ENCODE results near the gene EVA1B.
A peak's percentile ranks its signal among the peaks of the same experiment; 100 is the strongest.

EVA1B gene, protein sequence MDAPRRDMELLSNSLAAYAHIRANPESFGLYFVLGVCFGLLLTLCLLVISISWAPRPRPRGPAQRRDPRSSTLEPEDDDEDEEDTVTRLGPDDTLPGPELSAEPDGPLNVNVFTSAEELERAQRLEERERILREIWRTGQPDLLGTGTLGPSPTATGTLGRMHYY

DNA sequence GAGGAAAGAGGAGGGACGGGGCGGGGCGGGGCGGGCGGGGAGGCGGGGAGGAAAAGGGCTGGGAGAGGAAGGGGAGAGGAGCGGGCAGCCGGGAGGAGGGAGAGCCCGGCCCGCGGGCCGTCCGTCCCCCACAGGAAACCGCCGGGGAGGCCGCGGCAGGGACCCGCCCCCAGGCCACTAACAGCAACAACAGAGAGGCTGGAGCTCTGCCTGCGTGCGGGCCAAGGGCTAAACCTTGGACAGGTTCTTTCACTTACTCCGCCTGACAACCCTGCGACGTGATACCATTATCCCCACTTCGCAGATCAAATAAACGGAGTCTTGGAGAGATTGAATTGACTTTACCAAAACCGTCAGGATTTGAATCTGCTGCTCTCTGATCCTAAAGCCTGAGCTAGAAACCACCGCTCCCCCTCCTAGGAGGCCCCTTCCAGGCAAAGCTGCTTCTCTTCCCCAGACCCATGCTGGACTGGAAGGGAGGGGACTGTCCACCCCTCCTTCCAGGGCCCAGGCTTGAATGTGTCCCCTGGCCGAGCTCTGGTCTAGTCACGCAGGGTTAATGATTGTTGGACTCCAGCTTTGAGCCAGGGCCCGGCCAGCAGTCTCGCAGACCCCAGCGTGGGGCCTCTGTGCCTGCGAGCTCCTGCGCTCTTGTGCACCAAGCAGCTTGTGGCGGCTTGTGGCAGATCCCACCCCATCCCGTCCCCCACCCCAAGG, at the start of gene EVA1B:
EVA1B (minus strand) TSS at position 10 of the 717 bp plus-strand sequence. CDS start 608 bp downstream, outside the sequence.
- DNase-seq, result peak; percentile 64

DNA sequence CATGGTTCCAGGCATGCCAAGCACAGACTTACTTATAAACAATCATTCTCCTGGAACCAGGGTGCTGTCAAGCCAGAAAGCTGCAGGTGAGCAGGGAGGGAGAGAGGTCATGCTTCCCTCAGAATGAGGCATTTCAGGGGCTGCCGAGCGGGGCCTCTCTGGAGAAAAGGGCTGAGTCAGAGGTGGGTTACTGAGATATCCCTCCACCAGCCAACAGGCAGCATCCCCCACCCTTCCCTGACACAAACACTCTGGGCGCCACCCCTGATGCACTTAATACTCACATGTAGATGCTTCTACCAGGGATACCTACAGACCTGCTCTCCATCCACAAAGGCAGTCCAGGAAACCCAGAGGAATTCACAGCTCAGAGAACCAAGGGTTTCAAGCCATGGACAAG, 49.2 kb upstream of the EVA1B start:
- no peak for DNase-seq

DNA sequence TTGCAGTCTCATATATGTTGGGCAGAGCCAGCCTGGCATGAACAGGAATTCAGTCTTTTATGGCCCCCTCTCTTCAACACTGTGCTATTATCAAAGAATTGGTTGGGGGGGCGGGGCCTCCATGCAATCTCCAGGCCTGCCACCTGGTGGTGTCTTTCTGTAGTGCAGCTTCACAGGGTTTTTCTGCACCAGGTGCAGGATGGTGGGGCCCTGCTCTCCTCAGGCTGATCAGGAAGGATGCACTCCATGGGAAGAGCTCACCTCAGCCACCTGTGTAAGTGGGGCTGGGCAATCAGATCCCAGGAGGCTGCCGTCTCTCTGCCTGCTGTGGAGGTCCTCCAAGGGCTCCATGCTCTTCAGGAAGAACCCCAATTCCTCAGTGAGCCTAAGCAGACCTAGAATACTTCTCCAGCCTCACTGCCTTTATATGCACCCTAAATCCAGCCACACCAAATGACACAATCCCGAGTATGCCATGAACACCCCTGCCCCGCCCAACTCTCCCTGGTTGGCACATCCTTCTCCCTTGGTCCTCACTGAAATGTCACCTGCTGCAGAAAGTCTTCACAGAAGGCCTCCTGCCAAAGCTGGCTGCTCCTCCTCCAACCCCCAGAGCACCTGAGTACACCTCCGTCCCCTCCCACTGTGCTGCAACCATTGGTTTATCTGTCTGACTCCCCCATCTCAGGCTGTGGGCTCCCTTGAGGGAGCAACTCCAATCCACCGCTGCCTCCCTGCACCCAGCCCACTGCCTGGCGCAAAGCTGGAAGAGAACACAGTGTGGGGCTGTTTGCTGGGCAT, 45.8 kb upstream of the EVA1B start:
- peak; percentile 68 for DNase-seq

DNA sequence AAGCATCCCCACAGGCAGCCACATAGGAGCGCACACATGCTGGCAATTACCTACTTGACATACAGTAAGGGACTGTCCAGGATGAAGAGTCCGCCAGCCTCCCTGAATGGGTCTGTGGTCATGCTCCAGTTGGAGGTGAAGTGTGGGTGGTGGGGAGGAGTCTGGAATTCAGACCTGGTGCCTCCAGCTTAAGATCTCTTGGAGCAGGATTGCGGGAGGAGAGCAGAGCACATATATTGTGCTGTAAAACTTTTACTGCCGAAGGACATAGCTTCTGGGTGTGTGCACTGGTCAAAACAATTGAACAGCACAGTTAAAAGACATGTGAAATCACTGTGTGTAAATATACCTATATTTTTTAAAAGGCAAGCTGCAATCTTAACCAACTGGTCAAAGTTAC, 44.4 kb upstream of the EVA1B start:
- no peak for DNase-seq

DNA sequence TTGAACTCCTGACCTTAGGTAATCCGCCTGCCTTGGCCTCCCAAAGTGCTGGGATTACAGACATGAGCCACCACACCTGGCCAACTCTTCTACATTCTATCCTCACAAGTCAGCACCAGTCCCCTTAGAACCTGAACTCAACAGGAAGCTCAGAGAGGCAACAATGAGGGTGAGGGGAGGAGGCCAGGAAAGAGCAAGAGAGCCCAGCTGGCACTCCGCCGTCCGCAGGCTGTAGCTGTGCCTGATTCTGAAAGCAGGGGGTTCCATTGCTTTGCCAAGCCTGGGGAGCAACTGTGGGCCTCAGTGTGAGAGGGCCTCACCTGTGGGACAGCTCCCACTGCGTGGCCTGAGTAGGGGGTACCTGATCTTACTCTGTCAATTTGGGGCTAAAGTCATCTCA, 43.6 kb upstream of the EVA1B start:
- no peak for DNase-seq

DNA sequence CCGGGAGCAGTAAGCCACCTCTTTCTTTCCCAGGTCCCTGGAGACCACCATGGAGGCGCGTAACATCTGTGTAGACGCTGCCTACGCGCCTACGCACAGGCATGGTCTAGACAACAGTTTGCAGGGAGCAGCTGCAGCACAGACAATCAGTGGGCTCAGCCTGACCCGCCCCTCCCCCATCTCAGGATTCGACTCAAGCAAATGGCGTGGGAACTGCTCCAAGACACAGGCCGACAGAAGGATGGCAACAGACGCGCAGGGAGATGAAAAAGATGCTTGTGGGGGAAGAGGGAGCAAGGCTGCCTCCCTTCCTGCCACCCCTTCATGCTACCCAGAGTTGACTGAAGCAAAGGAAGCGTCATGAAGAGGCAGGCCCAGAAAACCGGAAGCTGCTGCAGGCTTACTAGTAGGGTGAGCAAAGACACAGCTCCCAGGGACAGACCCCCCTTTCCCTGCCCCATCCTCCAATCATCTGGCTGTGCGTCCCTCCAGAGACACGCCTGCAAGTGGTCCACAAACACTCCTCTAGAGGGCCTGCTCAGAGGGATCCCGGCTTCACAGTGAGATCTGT, 42.7 kb upstream of the EVA1B start:
- DNase-seq, result peak; percentile 56

DNA sequence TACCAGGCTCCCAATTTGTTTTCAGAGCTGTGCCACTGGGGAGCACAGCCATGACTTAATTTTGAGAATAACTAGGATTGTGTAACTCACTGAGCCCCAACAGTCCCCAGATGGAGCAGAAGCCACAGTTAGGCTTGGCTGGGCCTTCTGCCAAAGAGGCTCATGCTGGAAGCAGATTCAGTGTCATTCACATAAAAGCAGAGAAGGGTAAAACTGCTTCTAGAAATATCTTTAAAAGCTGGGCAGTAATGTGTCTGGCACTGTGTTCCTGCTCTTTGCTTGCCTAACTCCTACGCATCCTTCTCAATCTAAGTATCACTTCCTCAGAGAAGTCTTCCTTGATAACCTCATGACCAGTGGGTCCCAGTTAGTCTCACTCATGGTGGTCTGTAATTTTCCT, 41.9 kb upstream of the EVA1B start:
- DNase-seq, result no peak

DNA sequence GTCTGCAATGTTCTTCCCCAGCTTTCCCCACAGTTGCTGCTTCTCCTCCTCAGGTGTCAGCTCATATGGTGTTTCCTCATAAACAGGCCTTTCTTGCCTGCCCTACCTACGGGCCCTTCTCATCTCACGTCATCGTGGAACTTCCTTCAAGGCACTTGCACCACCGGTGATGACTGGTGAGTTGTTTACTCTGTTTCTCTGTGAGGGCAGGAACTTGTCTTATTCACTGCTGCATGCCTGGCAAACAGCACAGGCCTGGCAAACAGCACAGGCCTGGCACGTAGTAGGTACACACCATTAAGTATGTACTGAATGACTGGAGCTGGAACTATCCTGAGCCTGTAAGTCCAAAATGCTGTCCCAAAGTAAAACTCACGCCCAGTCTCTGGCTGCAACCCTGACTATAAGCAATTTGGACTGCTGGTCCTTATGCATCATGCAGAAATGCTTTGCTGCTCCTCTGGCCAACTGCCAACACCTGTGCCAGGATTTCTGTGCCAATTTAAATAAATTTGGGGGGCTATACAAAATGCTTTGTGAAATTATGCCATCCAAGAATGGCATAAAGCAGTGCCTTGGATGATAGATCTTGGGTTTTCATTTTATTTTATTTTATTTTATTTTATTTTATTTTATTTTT, 36.6 kb upstream of the EVA1B start:
- DNase-seq, result no peak

DNA sequence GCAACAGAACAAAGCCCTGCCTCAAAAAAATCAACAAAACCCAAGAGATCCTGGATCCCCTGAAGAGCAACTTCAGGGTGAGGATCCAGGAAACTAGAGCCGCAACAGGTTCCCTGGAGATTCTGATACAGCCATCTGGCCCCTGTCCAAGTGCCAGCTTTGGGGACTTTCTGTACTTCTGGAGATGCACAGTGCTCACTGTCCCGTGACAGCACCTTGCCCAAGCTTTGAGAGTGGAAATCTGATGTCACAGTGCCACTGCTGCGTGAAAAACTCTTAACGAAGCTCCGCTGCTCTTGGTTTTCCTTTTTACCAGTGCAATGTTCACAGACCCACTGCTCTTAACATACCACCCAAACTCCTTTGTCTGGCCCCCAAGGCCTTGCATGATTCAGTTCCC, 35.9 kb upstream of the EVA1B start:
- DNase-seq, result no peak

DNA sequence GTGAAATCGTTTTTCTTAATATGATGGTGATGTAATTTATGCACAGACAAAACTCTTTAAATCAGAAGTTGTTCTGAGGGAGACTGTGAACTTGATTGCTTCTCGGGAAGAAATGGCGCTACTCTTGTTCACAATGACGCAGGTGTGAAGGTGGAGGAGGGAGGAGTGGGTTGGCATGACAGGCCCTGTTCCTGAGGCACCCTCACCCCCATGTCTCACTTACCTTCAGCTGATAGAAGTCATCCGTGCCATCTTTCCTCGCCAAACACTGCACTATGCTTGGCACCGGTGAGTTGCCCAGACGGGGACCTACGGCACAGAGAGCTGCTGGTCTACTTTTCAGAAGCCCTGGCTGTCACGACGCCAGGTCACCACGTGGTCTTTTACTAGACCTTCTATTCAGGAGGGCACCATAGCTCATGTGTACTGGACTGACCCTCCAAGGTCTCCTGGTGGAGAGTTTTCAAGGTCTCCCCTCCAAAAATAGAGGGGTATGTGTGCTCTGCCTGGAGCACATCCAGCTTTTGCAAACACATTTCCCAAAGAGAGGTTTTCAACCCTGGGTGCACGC, 35.2 kb upstream of the EVA1B start:
- no peak for DNase-seq

DNA sequence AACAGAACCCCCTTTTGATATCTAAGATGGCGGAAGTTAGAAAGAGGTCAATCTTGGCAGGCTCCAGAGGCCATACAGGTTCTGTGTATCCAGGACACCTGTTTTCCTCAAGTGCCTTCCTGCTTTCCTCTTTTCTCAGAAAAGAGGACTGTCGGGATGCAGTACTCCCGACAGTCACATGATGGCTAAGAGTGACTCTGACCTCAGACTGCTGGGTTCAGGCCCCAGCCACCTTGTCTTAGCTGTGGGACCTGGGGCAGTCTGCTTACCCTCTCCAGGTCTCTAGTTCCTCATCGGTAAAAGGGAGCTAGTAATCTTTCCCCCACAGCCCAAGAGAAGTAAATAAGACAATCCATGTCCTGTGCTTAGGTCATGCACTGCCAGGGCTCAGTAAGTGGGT, 32.4 kb upstream of the EVA1B start:
- no peak for DNase-seq

DNA sequence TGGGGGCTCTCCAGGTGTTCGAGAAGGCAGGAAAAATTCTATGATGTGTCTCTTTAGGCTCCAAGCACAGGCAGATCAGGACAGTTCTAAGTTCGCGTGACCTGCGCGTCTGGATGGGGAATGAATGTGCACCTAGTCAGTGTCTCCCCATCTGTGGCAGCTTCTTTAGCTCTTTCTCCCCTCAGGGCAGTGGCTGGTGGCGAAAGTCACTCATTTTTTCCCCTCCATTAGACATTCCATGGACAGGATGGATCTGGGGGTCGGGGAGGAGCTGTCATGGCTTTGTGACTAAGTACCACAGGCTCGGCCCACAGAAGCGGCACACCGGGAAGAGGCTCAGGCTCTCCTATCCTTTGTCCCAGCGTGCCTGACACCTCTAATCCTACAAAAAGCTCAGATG, 31.0 kb upstream of the EVA1B start:
- DNase-seq, result no peak

DNA sequence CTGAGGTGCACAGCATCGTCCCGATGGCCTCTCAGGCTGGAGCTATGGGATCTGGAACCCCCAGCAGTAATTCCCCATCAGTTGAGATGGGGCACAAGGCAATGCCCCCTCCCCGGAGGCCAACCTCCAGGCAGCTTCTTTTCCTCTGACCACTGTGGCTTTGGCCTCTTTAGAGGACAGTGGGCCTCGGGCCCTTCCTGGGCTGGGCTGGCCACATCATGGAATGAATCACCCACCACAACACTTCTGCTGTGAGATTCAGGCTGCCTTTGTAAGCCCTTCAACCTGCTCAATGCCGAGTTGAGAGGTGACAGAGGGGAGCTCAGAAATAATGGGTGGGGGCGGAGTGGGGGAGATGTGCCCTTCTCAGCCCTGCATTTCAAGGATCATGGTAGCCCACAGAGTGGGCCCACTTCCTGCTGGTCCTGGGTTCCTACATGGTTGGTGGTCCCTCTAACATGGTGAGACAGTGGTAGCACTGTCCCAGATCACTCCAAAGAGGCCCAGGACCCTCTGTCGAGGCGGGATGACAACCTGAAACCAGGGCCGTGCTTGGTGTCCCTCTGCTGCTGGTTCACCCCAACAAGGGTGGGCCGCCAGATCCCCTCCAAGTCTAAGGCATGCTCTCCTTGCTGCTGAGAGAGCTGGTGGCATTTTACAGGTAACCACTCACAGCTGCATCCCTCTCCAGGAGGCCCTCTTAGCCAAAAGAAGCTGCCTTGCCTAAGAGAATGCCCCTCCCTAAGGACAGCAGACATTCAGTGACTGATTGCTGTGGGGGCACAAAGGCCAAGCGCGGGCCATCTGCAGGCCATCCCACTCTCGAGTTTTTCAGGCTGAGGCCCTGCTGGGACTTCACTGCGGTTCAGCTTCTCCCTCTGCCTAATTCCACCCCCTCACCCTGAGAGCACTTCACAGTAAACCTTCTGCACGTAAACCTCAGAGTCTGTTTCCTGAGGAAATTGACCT, 29.7 kb upstream of the EVA1B start:
- no peak for DNase-seq

DNA sequence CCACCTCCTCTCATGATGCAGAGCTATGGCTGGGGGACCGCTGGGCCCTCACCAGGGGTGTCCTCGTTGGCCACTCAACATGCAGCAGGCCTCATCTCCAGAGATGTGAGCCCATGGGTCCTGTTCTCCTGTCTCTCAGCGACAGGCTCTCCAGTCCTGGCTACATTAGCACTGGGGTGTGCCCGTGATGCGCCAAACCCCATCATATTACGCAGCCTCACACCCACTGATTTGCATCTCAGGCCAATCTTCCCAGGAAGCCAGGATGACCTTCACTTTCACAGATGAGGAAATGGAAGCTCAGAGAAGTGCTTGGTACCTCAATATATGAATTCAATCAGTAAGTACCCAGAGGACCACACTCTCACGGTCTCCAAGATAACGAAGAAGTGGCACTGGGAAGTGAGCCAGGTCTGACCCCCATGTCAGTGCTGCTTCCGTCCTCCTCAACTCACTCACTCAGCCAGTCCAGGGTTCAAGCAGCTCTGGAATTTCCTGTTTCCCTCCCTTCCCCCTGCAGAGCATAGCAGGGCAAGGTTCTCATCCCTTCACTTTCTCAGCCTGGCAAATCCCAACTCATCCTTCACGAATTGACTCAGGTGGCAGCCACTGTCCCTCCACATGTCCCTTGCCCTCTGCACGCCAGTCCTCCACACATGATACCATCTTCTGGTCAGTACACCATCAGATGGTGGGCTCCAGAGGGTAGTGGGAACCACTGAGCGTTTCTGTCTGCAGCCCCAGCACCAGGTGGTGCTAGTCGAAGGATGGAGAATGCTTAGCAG, 28.9 kb upstream of the EVA1B start:
- no peak for DNase-seq

DNA sequence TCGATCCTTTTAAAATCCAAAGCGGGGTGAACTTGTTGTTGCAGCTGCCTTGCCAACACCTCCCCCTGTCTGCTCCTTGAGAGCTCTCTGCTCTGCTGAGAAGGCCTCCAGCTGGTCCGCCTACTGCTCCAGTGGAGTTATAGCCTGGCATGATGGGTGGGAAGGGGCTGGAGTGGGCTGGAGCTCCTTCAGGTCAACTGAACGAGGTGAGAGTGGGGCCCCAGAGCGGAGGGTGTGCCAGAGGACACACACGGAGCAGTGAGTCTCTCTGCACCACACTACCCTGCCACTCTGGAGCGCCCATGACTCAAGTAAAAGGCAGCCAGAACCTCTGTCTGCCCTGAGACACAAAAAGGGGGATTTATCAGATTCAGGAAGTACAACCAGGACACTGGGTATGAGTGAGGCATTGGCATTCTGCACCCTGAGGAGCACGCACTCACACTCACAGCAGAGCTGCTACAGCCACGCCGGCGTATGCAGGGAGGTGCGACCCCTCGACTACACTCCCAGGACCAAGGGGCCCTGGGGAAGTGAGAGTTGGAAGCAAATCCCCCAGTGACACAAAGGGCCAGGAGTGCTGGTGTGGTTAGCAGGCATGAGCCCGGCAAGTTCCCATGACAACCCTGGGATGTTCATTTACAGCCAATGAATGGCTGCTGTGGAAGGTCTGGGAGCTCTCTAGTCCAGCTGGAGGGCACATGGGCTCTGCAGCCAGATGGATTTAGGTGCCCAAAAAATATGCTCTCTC, 28.0 kb upstream of the EVA1B start:
- no peak for DNase-seq

DNA sequence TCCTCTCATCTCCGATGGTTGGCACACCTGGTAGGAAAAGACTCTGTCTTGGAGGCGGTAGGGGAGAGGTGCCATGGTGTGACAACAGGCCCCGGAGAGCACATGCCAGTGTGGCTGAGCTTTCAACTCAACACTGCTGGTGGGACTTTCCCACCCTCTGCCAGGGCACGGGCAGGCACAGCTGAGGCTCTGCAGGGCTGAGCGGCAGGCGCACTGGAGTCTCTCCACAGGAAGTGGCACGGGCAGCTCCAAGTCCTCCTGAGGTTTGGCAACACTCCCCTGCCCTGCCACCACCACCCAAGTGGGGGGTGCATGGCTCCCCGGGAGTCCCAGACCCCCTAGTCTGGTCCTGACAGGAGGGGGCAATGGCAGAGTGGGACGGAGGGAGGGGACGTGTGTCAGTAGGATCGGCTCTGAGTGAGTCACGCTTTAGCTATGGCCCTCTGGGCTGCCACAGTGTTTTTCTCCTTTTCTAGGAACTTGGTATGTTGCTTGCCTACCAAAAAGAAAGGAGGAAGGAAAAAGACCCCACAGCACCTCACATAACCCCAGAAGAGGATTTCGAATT, 27.3 kb upstream of the EVA1B start:
- no peak for DNase-seq

DNA sequence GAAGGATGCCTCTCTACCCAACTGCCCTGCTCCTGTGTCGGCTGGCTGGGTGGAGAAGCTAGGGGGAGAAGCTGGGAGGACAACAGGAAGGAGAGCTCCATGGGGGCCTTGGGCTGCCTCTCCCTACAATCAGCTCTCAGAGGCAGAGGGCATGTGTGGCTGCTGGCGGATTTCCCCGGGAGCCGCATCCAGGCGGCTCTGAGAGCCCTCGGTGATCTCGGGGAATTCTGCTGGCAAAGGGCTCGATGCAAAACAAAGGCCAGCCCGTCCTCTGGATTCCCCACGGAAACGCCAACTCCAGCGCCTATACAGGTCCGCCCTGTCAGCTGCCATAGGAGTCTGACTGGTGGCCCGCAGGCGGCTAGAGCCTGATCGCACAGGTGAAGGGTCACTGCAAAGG, 26.4 kb upstream of the EVA1B start:
- DNase-seq, result no peak

DNA sequence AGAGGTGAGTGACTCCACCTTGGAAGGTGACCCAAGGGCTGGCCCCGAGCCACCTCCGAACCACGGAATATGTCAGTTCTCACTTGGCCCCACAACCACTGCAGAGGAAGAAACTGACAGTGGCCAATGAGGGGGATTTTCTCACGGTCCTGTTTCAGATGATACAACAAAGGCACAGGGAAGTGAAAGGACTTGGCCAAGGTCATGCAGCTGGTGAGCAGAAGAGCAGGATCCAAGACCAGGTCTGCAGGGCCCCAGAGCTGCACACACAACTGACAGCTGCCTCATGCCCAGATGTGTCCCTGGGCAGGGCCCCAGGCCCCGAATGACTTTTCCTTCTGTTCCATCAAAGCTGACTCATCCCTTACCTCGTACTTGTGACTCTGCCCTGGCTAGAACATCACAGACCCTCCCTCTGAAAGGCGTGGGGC, 25.8 kb upstream of the EVA1B start:
- no peak for DNase-seq

DNA sequence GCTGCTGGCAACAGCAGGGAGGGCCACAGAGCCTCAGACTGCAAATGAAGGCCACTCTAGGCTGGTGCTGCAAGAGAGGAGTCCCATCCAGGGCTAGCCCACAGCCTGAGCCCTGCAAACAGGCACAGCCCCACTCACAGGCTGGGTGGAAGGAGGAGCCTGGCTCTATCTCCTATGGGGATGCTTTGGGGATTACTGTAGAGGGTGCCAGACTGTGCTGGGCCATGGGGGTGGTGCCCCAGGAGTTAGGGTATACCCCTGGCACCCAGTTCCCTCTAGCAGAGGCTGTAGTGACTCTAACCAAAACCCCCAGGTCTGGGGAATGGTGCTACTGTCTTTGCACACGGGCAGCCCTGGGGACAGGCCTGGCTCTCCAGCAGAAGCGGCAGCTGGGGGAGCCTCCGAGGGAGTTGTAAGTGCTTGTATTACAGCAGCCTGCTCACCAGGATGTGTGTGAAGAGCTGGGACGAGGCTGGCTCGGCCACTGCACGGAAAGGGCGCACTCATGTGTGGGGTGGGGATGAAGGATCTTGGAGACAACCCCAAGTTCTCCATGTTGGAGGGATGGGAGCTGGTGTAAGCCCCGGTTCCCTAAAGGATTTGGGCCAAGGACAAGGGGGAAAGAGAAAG, 23.4 kb upstream of the EVA1B start:
- no peak for DNase-seq

All from NCI-H69 (cell line).